T-helper 1 cell (primary cell): ENCODE measurements around the gene CNTD1.
"Not testable (repeated sequence)": the region's sequence is repeated elsewhere in the genome, so short reads cannot be mapped to it uniquely, and the experiment has no call there.

Experiments used
- DNase-seq, 5 donors: peaks; one replicate each; pipeline ENCODE4 v3.0.0-alpha.2; 2012 to 2020

CNTD1 gene

DNA sequence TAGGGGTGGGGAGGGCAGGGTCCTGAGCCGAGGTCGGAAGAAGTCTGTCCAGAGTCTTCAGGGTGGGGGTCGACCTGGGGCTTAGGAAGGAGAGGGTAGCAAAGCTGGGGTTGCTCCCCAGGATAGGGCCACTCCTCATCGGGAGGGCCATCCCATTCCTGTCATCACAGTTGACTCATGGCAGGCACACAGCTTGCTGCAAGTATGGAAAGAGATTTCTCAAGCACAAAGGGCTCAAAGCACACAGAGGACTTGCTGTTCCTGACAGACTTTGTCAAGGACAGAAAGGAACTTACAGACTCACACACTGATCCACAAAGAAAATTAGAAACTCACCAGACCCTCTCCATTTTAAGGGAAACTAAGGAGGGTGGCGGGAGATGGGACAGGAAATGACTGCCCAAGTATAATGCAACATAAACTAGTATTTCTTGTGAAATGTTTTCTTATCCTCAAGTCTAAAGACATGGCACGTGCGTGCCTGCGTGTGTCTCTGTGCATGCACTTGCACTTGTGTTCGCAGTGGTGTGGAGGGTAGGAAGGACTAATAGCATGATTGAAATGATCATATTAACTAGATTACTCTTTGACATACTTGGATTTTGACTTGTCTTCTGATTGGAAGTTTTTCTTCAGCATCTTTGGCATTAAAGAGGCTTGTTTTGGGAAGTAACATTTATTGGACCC is 48.1 kb downstream of the CNTD1 start:
- DNase-seq, result no peak

DNA sequence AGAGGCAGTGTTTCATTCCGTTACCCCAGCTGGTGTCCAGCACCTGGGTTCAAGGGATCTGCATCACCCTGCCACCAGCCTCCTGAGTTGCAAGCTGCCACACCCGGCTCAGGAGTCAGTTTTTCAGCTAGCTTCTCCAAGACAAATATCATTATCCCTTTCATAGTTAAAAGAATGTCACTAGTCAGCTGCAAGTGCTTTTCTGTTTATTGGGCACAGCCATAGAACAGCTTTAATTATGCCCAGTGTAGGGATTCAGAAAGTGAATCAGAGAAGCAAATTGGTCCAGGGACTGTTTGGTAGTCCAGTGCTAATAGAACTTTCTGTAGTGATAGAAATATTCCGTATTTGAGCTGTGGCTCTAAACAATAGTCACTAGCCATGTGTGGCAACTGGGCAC is 49.4 kb downstream of the CNTD1 start:
- DNase-seq, result no peak

GRCh38 chr17:42849031-42849430 is 50.4 kb downstream of the CNTD1 start:
- no peak for DNase-seq

DNA sequence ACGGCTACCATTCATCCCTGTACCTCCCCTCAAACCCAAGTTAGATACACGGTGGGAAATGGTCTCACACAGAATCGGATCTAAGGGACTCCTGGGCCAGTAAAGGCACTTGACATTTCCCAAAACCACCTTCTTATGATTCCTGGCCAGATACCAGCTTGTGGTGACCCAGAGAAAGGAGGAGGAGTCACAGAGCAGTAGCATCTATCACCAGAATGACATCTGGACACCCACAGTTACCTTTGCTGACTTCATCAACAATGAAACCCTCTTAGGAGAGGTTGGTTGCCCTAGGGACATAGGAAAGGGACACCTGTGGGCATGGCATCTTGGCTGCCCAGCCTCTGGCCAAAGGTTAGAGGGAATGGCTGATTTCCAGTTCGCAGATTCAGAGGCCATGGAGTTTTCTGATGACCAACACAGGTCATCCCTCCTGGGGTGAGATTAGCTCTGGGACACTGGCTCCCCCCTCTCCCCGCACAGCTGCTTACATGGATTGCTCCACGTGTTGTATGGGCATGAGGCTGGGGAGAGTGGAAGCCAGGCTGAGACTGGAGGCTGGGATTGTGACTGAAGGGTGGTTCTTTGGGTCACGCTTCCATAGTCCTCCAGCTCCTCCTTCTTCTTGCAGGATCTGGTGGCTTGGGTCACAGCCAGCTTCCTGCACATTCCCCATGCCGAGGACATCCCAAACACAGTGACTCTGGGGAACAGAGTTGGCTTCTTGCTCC is 51.0 kb downstream of the CNTD1 start:
- DNase-seq, result no peak

GRCh38 chr17:42850954-42851353 is 52.3 kb downstream of the CNTD1 start, which contains the start of gene AOC3:
Gene AOC3 (plus strand): TSS chr17:42851199. CDS start chr17:42851344, 145 bp downstream.
- DNase-seq, result no peak

GRCh38 chr17:42851371-42852240 is 52.9 kb downstream of the CNTD1 start:
- DNase-seq, result not testable (repeated sequence)

- DNase-seq, result no peak
Observed at GRCh38 chr17:42852351-42852750, 53.7 kb downstream of the CNTD1 start.

- DNase-seq, result no peak
Observed at GRCh38 chr17:42853004-42853403, 54.3 kb downstream of the CNTD1 start.

DNA sequence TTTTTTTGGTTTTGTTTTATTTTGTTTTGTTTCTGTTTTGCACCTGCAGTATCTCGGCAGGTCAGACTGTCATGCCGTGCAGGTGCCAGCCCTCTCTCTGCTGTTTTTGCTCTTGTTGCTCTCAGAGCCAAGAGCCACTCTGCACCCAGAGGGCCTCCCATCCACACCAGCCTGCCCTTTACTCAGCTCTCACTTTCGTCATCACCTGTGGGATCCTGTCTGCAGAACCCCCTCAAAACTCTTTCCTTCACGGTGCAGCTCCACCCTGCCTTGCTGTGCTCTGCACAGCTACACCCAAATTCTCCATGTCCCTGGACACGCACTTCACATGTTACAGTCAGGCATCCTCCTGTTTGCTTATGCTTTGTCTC is 54.9 kb downstream of the CNTD1 start:
- no peak for DNase-seq

GRCh38 chr17:42853968-42854790 is 55.5 kb downstream of the CNTD1 start:
- no peak for DNase-seq

- no peak for DNase-seq
Observed at GRCh38 chr17:42855048-42855596, 56.5 kb downstream of the CNTD1 start.

- not testable (repeated sequence) for DNase-seq
Observed at GRCh38 chr17:42856093-42856492, 57.4 kb downstream of the CNTD1 start.

DNA sequence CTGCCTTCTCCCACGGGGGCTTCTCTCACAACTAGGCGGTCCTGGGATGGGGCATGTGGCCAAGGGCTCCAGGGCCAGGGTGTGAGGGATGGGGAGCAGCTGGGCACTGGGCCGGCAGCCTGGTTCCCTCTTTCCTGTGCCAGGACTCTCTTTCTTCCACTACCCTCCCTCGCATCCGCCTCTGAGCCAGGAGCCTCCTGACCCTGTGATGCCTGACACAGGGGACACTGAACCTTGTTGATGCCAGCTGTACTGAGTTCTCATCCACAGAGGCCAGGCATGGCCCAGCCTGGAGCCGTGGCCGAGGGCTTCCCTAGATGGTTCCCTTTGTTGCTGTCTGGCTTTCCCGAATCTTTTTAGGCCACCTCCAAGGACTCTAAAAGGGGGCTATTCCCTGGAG is 57.9 kb downstream of the CNTD1 start:
- not testable (repeated sequence) for DNase-seq

DNA sequence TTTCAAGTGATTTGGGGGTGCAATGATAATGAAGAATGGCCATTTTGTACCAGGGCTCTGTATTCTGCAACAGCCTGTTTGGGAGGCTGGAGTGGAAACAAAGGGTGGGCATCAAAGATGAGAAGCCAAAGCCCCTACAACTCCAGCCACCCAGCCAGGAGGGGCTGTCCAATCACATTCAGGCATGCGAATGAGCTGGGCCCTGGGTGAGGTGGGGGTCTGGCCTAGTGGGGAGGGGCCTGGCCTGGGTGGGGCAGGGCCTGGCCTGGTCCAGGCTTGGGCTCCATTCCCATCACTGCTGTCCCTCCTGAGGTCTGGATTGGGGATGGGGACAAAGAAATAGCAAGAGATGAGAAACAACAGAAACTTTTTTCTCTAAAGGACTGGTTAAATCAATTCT is 58.7 kb downstream of the CNTD1 start:
- DNase-seq, result no peak
